ENCODE measurements around the gene ZDHHC14. TPM values are rescaled to one million over a fixed set of nuclear protein-coding genes. Genes with fewer than 3 reads are reported as not detected.

ZDHHC14 gene
- total and polyA plus RNA-seq, 12 donors = 7.7 to 31.2 (median 15.2) TPM

DNA sequence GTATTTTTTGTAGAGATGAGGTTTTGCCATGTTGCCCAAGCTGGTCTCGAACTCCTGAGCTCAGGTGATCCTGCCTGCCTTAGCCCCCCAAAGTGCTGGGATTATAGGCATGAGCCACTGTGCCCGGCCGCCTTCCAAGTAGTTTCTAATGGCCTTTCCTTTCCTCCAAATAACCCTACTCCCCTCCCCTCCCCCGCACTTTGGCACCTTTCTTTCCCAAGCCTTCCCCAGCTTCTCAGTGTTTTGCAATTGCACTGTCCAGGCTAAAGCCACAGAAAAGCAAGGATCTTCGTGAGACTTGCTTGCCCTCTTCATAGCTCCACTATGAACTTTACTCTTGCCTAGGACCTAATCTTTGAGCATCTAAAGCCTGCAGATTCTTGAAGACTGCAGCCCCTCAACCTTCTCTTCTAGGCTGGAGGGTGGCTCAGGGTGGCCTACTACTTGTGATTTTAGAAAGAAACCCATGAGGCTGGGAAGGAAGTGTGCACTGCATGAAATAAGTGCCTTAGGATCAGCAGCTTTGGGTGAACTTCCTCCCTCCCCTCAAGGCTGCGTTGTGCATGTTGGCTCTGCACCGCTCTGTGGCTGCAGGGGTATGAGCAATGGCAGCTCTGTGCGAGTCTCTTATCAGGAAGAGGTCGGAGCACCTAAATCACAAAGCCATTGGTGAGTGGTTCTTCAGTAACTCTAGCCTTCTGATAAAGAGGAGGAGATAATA lies 289.6 kb downstream of the ZDHHC14 start:
- Histone ChIP-seq H3K27ac (peak overlapping the region; percentile 12 to 85 (median 73)), H3K36me3 (peaks cover 0 to 25% (median 5%) of the 10 kb centered on the region in 9 donors), H3K27me3 (no peaks in the 10 kb centered on the region), H3K9me3 (no peaks in the 10 kb centered on the region), H3K4me1 (peaks cover 5 to 37% (median 21%) of the 10 kb centered on the region in 9 donors), H3K4me3 (peak overlapping the region in 2 of 10 donors; percentile 13 to 35)
- WGBS, 2 donors = 84 to 91% methylated on average over 9 of the region's 9 CpGs
- DNase-seq (peak; percentile 35 to 38), ATAC-seq (peak in 7 of 8 donors; percentile 22 to 56 (median 28))
- intact Hi-C loops (cut with DNase I) = loop anchor here in 1 of 10 donors (10.0 kb wide), 1 partner anchor 356 kb away; no protein-coding TSS in a partner anchor
- TF ChIP-seq CTCF (IDR thresholded peaks at IDR 0.05) = no peak

GRCh38 chr6:157672726-157673412 lies 291.9 kb downstream of the ZDHHC14 start:
- 96 to 97% methylated on average over 37 of the region's 37 CpGs for WGBS, 2 donors
- ATAC-seq (peak in 1 of 8 donors; percentile 16), DNase-seq (no peak)
- Histone ChIP-seq H3K27ac (no peak overlapping the region), H3K9me3 (no peaks in the 10 kb centered on the region), H3K27me3 (no peaks in the 10 kb centered on the region), H3K4me1 (peaks cover 5 to 25% (median 21%) of the 10 kb centered on the region in 9 donors), H3K36me3 (peaks cover 0 to 25% (median 5%) of the 10 kb centered on the region in 9 donors), H3K4me3 (no peak overlapping the region)
- no peak for TF ChIP-seq CTCF (IDR thresholded peaks at IDR 0.05)
- intact Hi-C loops (cut with DNase I) = loop anchor here in 1 of 10 donors (10.0 kb wide), 1 partner anchor 358 kb away; no protein-coding TSS in a partner anchor

- DNase-seq (no peak), ATAC-seq (no peak)
- no peaks in the 10 kb centered on the region for H3K9me3 ChIP-seq
- peaks cover 5 to 25% (median 21%) of the 10 kb centered on the region in 9 donors for H3K4me1 ChIP-seq
- no peaks in the 10 kb centered on the region for H3K27me3 ChIP-seq
- no peak overlapping the region for H3K4me3 ChIP-seq
- TF ChIP-seq CTCF (IDR thresholded peaks at IDR 0.05) = no peak
- no peak overlapping the region for H3K27ac ChIP-seq
- intact Hi-C loops (cut with DNase I) = loop anchor here in 1 of 10 donors (10.0 kb wide), 1 partner anchor 359 kb away; no protein-coding TSS in a partner anchor
- H3K36me3 ChIP-seq = peaks cover 0 to 25% (median 5%) of the 10 kb centered on the region in 9 donors
- WGBS, 2 donors = 86% methylated on average over 15 of the region's 15 CpGs
Measured at GRCh38 chr6:157673596-157673995, 292.6 kb downstream of the ZDHHC14 start.

- Histone ChIP-seq H3K4me3 (no peak overlapping the region), H3K36me3 (peaks cover 0 to 25% (median 5%) of the 10 kb centered on the region in 9 donors), H3K4me1 (peaks cover 5 to 23% (median 20%) of the 10 kb centered on the region in 9 donors), H3K27ac (no peak overlapping the region), H3K27me3 (no peaks in the 10 kb centered on the region), H3K9me3 (no peaks in the 10 kb centered on the region)
- WGBS, 2 donors = 83 to 84% methylated on average over 8 of the region's 8 CpGs
- no peak for DNase-seq
- no peak for ATAC-seq
- intact Hi-C loops (cut with DNase I) = loop anchor here in 1 of 10 donors (10.0 kb wide), 1 partner anchor 359 kb away; no protein-coding TSS in a partner anchor
- TF ChIP-seq CTCF (IDR thresholded peaks at IDR 0.05) = no peak
Measured at GRCh38 chr6:157674061-157674460, 293.1 kb downstream of the ZDHHC14 start.

Measured in heart right ventricle (tissue), 16 donors.